ENCODE measurements around the gene MYOD1. TPM values are rescaled to one million over a fixed set of nuclear protein-coding genes. Genes with fewer than 3 reads are reported as not detected.

Gene MYOD1
- total and polyA plus RNA-seq, 9 of the 15 experiments (the other 6 are each of a cell fraction or from before 2014, with no cell fraction given) = not detected

GRCh38 chr11:17687946-17688670 is 31.3 kb upstream of the MYOD1 start:
- Histone ChIP-seq H3K27ac (ENCODE audit: extremely low read depth, low read depth, low read length) (no peak overlapping the region), H3K9ac (ENCODE audit: insufficient read depth in 1 of 2, low read depth in 2 of 2, low read length in 2 of 2) (no peak overlapping the region), H2AFZ (ENCODE audit: low read depth, low read length) (no peak overlapping the region), H3K4me1 (replicated peaks in 1 of 2; ENCODE audit: control insufficient read depth in 2 of 2, insufficient read depth in 2 of 2, low read length in 2 of 2) (no peaks in the 10 kb centered on the region), H4K20me1 (replicated peaks; ENCODE audit: control insufficient read depth, insufficient read depth, low read length) (no peaks in the 10 kb centered on the region), H3K79me2 (ENCODE audit: control insufficient read depth, insufficient read depth, low read length) (no peaks in the 10 kb centered on the region), H3K36me3 (ENCODE audit: control insufficient read depth, insufficient read depth, low read length) (no peaks in the 10 kb centered on the region), H3K27me3 (ENCODE audit: control insufficient read depth in 2 of 2, insufficient read depth in 2 of 2, low read length in 2 of 2) (peaks cover 22 to 37% of the 10 kb centered on the region in 2 experiments; a peak in 4 of 5 replicates), H3K4me2 (ENCODE audit: insufficient read depth, low read length) (no peak overlapping the region), H3K4me3 (no peak overlapping the region), H3K9me1 (ENCODE audit: control insufficient read depth, insufficient read depth, low read length) (no peaks in the 10 kb centered on the region), H3K9me3 (replicated peaks; ENCODE audit: control insufficient read depth, insufficient read depth, low read depth, low read length) (no peaks in the 10 kb centered on the region)
- FAIRE-seq = no peak
- ATAC-seq = no peak
- no peak for TF ChIP-seq HDAC8 (tag; IDR thresholded peaks at IDR 0.05)
- no peak for TF ChIP-seq GTF2F1 (IDR thresholded peaks at IDR 0.05; ENCODE audit: low read depth, low read length)
- TF ChIP-seq TAL1 (IDR thresholded peaks at IDR 0.05) = no peak
- TF ChIP-seq IRF2 (CRISPR knock-in tag; IDR thresholded peaks at IDR 0.05) = no peak
- TF ChIP-seq SNAPC5 (CRISPR knock-in tag; IDR thresholded peaks at IDR 0.05) = no peak
- no peak for TF ChIP-seq AFF1 (IDR thresholded peaks at IDR 0.05; ENCODE audit: low read depth in 1 of 2, partially characterized antibody in 2 of 2)
- TF ChIP-seq LCOR (CRISPR knock-in tag; IDR thresholded peaks at IDR 0.05) = no peak
- TF ChIP-seq MED1 (CRISPR knock-in tag; IDR thresholded peaks at IDR 0.05; ENCODE audit: borderline replicate concordance) = no peak
- TF ChIP-seq EP300 (IDR thresholded peaks at IDR 0.05; ENCODE audit: low read length) = no peak
- no peak for TF ChIP-seq HNRNPK (IDR thresholded peaks at IDR 0.05; ENCODE audit: low read depth, low read length, poor library complexity, severe bottlenecking)
- no peak for TF ChIP-seq PKNOX1 (IDR thresholded peaks at IDR 0.05)
- no peak for TF ChIP-seq HES1 (IDR thresholded peaks at IDR 0.05; ENCODE audit: low read depth)
- no peak for TF ChIP-seq MAFK (IDR thresholded peaks at IDR 0.05; ENCODE audit: low read length)
- whole genome bisulfite sequencing (ENCODE audit: insufficient coverage, low coverage, missing lambda C conversion rate) = 0% methylated on average over 18 of the region's 18 CpGs
- ChIA-PET CTCF (ENCODE audit: low intra/inter-chr PET ratio) (no interaction called here), POLR2A (no interaction called here)
- intact Hi-C loops (cut with micrococcal nuclease) (no loop called here), in situ Hi-C loops (cut with MboI) (no loop called here)
- no peak for DNase-seq (ENCODE audit: extremely low read depth in 1 of 4, low spot score in 3 of 4)
- no TSS peak for BruUV-seq (replicated peaks)
